Ovary (tissue), 10 donors: ENCODE results near the gene SMARCD1. TPM values are rescaled to one million over a fixed set of nuclear protein-coding genes. Genes with fewer than 3 reads are reported as not detected.
A peak's percentile ranks its signal among the peaks of the same experiment; 100 is the strongest.

Experiments used
- DNase-seq, 5 donors: peaks; one replicate each; pipeline ENCODE4 v3.0.0-alpha.2; 2019 to 2020
- H3K27ac ChIP-seq, 2 donors: fragments of 200-600 bp; one replicate each; pipeline versions ENCODE4 v1.5.1 to v1.8.0; 2019 to 2022
- H3K27me3 ChIP-seq: fragments of 200-600 bp; one replicate; pipeline ENCODE4 v1.8.0; 2022
- H3K36me3 ChIP-seq: fragments of 200-600 bp; sonication (generic); one replicate; pipeline ENCODE4 v1.5.1; 2019
- H3K4me1 ChIP-seq: one replicate; pipeline ENCODE4 v1.8.1; 2013; ENCODE audit warnings: mild to moderate bottlenecking, moderate library complexity; ENCODE audit not compliant: insufficient read depth
- H3K4me3 ChIP-seq: fragments of 200-600 bp; sonication (generic); one replicate; pipeline ENCODE4 v1.5.1; 2017
- H3K9me3 ChIP-seq, 2 donors: fragments of 200-600 bp in 1 of 2; sonication (generic) in 1 of 2; one replicate each; pipeline versions ENCODE4 v1.5.1 to v1.8.1; 2013 to 2019; ENCODE audit warnings: mild to moderate bottlenecking in 1 of 2, moderate library complexity in 1 of 2
- CTCF ChIP-seq, 3 donors: fragments of 450-650 bp in 2 of 3; fragments of 200-600 bp in 1 of 3; IDR thresholded peaks; one replicate each; pipeline versions ENCODE4 v1.5.1 to v1.8.0; 2016 to 2022; ENCODE audit warnings: antibody characterized with exemption in 3 of 3, mild to moderate bottlenecking in 1 of 3
- EP300 ChIP-seq: sonication (generic); formaldehyde crosslinking; IDR thresholded peaks from one replicate; pipeline ENCODE4 v1.6.1; 2017; ENCODE audit warnings: antibody characterized with exemption
- POLR2A ChIP-seq: fragments of 450-650 bp; IDR thresholded peaks from one replicate; pipeline ENCODE4 v1.6.1; 2017; ENCODE audit warnings: antibody characterized with exemption, mild to moderate bottlenecking, moderate library complexity
- WGBS, 3 donors: extraction: QIAGEN DNeasy Blood & Tissue Kit in 1 of 3; methylation state at CpG; one replicate each; pipeline versions ENCODE4 v1.1.5 to v1.1.7; 2013 to 2017; 5-methylcytosine and 5-hydroxymethylcytosine counted together
- intact Hi-C, 4 donors: fragments of 100-400 bp; cut with DNase I; formaldehyde crosslinking; loops; one replicate each; pipeline versions ENCODE4 v1.11.0 to v1.15.1; 2022 to 2023
- long read RNA-seq, 3 donors: library from polyadenylated mRNA in 2 of 3; unstranded in 2 of 3; transcript quantifications; one replicate each; pipeline ENCODE4 v2.0.0 and lab custom pipeline, GENCODE V29; 2021 to 2026
- polyA plus RNA-seq, 2 donors: library from polyadenylated mRNA; stranded (reverse); fragments of 200-250 nt in 1 of 2; fragments of 350-450 nt in 1 of 2; fragmentation: Illumina TruSeq in 1 of 2; extraction: RNeasy Lipid Tissue Mini Kit (QIAGEN cat#74804) in 1 of 2; gene quantifications; one replicate each; pipeline ENCODE4 v1.2.3, GENCODE V29; 2013 to 2014
- total RNA-seq, 7 donors: library from RNA; depleted of rRNA in 2 of 7; stranded (reverse); fragments of >200 nt in 2 of 7; fragmentation: NEBNext Ultra II Directional in 3 of 7; extraction: Animal tissue kit (Norgen Biotek cat#: 25700) in 3 of 7; gene quantifications; one replicate each; pipeline versions ENCODE4 v1.1.0 to v1.2.4, GENCODE V29; 2016 to 2023
- donor health status: DM: no; HTN: no; CAD: no; lungs with moderate emphysema.
- donor health status: DM: no; HTN: no; CAD: no.
- donor health status: Bipolar disorder and iron deficiency.
- donor health status: DM: yes; HTN: yes; CAD: no.
- donor health status: DM: no; HTN: no; CAD: no.
- donor health status: DM: yes; HTN: yes; CAD: no.

Gene SMARCD1
- total RNA-seq, result 10 to 100 TPM; 33.5 to 57.7 (median 50.7) TPM
- 10 to 100 TPM; 26.1 to 56.9 TPM for polyA plus RNA-seq
- long read RNA-seq, donor 1, partial matches to known transcripts, result 1 of 3 reads
- long read RNA-seq, donor 1, other reads (novel, unspliced or antisense), result 2 of 3 reads
- long read RNA-seq, donor 2, transcript SMARCD1-202 (13 exons, 3,658 nt), result major isoform, 15 of 26 reads
- long read RNA-seq, donor 2, partial matches to known transcripts, result 8 of 26 reads
- long read RNA-seq, donor 2, other reads (novel, unspliced or antisense), result 0 of 26 reads
- long read RNA-seq, donor 3, transcript SMARCD1-202 (13 exons, 3,658 nt), result major isoform, 15 of 22 reads
- long read RNA-seq, donor 3, partial matches to known transcripts, result 2 of 22 reads
- long read RNA-seq, donor 3, other reads (novel, unspliced or antisense), result 5 of 22 reads

DNA sequence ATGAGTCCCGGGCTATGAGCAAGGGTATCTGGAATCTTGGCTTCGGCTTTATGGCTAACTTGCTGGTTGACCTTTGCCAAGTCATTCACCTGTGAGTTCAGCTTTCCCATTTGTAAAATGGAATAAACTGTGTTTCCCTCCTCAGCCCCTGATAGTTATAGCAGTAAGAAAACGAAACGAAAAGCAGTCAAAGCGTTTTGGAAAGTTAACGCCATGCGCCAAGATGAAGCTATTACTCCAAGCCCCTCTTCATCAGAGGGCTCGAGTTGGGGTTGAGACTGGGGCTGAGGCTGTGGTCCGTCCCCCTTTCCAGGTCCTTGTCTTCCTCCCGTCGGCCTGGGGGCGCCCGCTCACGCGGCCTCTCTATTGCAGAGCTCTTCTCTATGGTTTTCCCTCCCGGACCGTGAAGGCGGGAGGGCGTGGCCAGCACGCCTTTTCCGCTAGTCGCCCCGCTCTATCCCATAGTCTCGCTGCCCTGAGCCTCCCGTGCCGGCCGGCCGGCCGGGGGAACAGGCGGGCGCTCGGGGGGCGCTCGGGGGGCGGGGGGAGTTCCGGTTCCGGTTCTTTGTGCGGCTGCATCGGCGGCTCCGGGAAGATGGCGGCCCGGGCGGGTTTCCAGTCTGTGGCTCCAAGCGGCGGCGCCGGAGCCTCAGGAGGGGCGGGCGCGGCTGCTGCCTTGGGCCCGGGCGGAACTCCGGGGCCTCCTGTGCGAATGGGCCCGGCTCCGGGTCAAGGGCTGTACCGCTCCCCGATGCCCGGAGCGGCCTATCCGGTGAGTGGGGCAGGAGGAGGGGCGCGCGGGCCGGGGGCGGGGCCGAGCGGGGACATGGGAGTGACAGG, at the start of gene SMARCD1:
Gene SMARCD1, plus strand, starts transcription at position 568 of the 840 bp plus-strand sequence. Its CDS starts 28 bp downstream, at position 596.
- no peaks in the 10 kb centered on the region for H3K36me3 ChIP-seq
- peak within 1 kb of the TSS; percentile 79 to 96 for H3K27ac ChIP-seq
- 1% methylated on average over 64 to 69 of the region's 69 CpGs for WGBS, 3 donors
- no peaks in the 10 kb centered on the region for H3K27me3 ChIP-seq
- intact Hi-C loops, result loop anchor here in 1 of 4 donors (10.0 kb wide), 1 partner anchor 230 kb away; no protein-coding TSS in a partner anchor
- peaks cover 2% of the 10 kb centered on the region for H3K4me1 ChIP-seq
- DNase-seq, result peak; percentile 91 to 93 (median 91)
- H3K9me3 ChIP-seq, result no peaks in the 10 kb centered on the region
- TF ChIP-seq CTCF (IDR thresholded peaks at IDR 0.05) (no peak), POLR2A (no peak), EP300 (no peak)
- peak within 1 kb of the TSS; percentile 85 for H3K4me3 ChIP-seq

DNA sequence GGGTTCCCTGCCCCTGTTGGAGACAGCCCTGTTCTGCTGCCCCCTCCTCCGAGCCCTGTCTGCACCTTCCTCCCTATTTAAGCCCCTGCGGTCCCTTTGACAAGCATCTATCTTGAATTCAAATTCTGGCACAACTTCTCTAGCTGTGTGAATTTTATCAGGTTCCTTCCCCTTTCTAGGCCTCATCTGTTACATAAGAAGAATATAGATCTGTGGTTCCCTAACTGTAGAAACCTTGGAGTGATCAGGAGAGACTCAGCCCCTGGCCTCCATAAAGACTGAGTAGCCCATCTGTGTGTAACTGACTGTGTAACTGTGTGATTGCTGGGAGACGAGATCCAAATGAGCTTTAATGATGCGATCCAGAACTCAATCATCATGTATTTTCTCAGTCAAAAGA, 46.8 kb upstream of the SMARCD1 start:
- 87 to 93% (median 87%) methylated on average over 4 of the region's 4 CpGs for WGBS, 3 donors
- DNase-seq, result no peak

DNA sequence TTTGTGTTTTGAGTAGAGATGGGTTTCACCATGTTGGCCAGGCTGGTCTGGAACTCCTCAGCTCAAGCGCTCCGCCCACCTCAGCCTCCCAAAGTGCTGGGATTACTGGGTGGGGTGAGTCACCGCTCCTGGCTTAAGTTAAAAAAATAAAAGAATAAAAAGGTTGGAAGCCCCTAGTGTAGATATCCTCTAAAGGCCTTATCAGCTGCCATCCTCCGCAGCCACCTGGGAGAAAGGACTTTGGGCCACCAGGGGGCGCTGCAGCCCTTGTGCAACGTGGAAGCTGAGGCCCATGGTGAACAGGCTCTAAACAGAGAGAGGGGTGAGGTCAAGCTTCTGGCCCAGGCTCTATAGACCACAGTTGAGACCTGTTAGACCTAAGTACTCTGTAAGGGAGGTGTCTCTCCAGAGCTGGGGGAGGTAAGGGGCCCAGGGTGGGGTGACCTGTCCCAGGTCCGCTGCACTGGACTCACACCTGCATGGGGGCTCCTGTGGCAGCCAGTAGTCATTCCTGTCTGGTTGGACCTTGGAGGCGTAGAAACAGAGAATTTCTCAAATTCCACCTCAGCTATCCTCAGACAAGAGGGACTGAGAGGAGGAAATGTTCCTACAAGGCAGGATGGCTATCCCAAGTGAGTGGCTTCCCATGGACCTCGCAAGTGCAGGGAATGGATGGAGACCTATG, 45.8 kb upstream of the SMARCD1 start:
- H3K27ac ChIP-seq, result no peak overlapping the region
- H3K27me3 ChIP-seq, result no peaks in the 10 kb centered on the region
- no peaks in the 10 kb centered on the region for H3K4me1 ChIP-seq
- WGBS, 3 donors, result 43 to 52% (median 49%) methylated on average over 9 of the region's 9 CpGs
- H3K9me3 ChIP-seq, result no peaks in the 10 kb centered on the region
- peak; percentile 73 to 90 (median 88) for DNase-seq
- H3K36me3 ChIP-seq, result no peaks in the 10 kb centered on the region
- intact Hi-C loops, result no loop called here
- TF ChIP-seq POLR2A (peak; percentile 19), CTCF (IDR thresholded peaks at IDR 0.05) (peak; percentile 78 to 85 (median 85)), EP300 (no peak)
- no peak overlapping the region for H3K4me3 ChIP-seq

More for the DNA sequence above, 46.8 kb upstream of the SMARCD1 start:
- intact Hi-C loops, result no loop called here
- Histone ChIP-seq H3K27ac (no peak overlapping the region), H3K9me3 (no peaks in the 10 kb centered on the region), H3K36me3 (no peaks in the 10 kb centered on the region), H3K4me3 (no peak overlapping the region), H3K27me3 (no peaks in the 10 kb centered on the region), H3K4me1 (no peaks in the 10 kb centered on the region)
- TF ChIP-seq CTCF (IDR thresholded peaks at IDR 0.05) (no peak), POLR2A (no peak), EP300 (no peak)

GRCh38 chr12:50040657-50041056, 44.5 kb upstream of the SMARCD1 start:
- H3K27ac ChIP-seq, result no peak overlapping the region
- no peak for DNase-seq
- H3K9me3 ChIP-seq, result no peaks in the 10 kb centered on the region
- H3K36me3 ChIP-seq, result no peaks in the 10 kb centered on the region
- TF ChIP-seq CTCF (IDR thresholded peaks at IDR 0.05), result no peak
- TF ChIP-seq POLR2A, result no peak
- no peak for TF ChIP-seq EP300
- WGBS, 3 donors, result 59 to 66% (median 65%) methylated on average over 4 of the region's 4 CpGs
- no peaks in the 10 kb centered on the region for H3K27me3 ChIP-seq
- intact Hi-C loops, result no loop called here
- H3K4me3 ChIP-seq, result no peak overlapping the region
- H3K4me1 ChIP-seq, result no peaks in the 10 kb centered on the region
